Measurements from ENCODE around the gene AMPH.
"Not testable (repeated sequence)": the region's sequence is repeated elsewhere in the genome, so short reads cannot be mapped to it uniquely, and the experiment has no call there.

GRCh38 chr7:38359071-38359601, 272.0 kb downstream of the AMPH start:
- not testable (repeated sequence) for TF ChIP-seq CTCF (IDR thresholded peaks at IDR 0.05); ZNF263 (CRISPR knock-in tag; IDR thresholded peaks at IDR 0.05; ENCODE audit: low read depth); EMX1 (CRISPR knock-in tag; IDR thresholded peaks at IDR 0.05)
